OCI-LY1 (cell line): ENCODE measurements around the gene ADARB2.
"Not testable (repeated sequence)": the region's sequence is repeated elsewhere in the genome, so short reads cannot be mapped to it uniquely, and the experiment has no call there.

Experiments used
- H2AFZ ChIP-seq: fragments of 200-600 bp; sonication (generic), shearing (Covaris generic); 2 replicates; pipeline ENCODE4 v1.6.0; 2014; ENCODE audit warnings: antibody characterized with exemption, mild to moderate bottlenecking, low read length
- H3F3A ChIP-seq: fragments of 200-600 bp; sonication (generic), shearing (Covaris generic); 2 replicates; pipeline ENCODE4 v1.6.0; 2014; ENCODE audit warnings: mild to moderate bottlenecking, antibody characterized with exemption, low read length, moderate library complexity; ENCODE audit not compliant: insufficient read depth
- H3K27ac ChIP-seq: fragments of 200-600 bp; sonication (generic); 2 replicates; pipeline ENCODE4 v1.5.1; 2014; ENCODE audit warnings: low read length, mixed run types, mild to moderate bottlenecking, low read depth; ENCODE audit not compliant: poor library complexity, severe bottlenecking
- H3K27me3 ChIP-seq: fragments of 200-600 bp; sonication (generic); 2 replicates; pipeline ENCODE4 v1.6.0; 2014; ENCODE audit warnings: antibody characterized with exemption, mild to moderate bottlenecking, low read length, moderate library complexity; ENCODE audit not compliant: insufficient read depth
- H3K36me3 ChIP-seq: fragments of 200-600 bp; sonication (generic); 2 replicates; pipeline ENCODE4 v1.6.1; 2014; ENCODE audit warnings: mild to moderate bottlenecking, antibody characterized with exemption, low read length, moderate library complexity, mixed read lengths; ENCODE audit not compliant: insufficient read depth
- H3K4me1 ChIP-seq: fragments of 200-600 bp; sonication (generic); 2 replicates; pipeline ENCODE4 v1.5.1; 2014; ENCODE audit warnings: mild to moderate bottlenecking, low read length, moderate library complexity; ENCODE audit not compliant: insufficient read depth, severe bottlenecking
- H3K4me2 ChIP-seq: fragments of 200-600 bp; sonication (generic), shearing (Covaris generic); 2 replicates; pipeline ENCODE4 v1.6.1; 2014; ENCODE audit warnings: low read length
- H3K4me3 ChIP-seq: fragments of 200-600 bp; sonication (generic); 2 replicates; pipeline ENCODE4 v1.5.1; 2014; ENCODE audit warnings: low read length, low read depth, mild to moderate bottlenecking, mixed read lengths; ENCODE audit not compliant: poor library complexity, severe bottlenecking
- H3K79me2 ChIP-seq: fragments of 200-600 bp; shearing (Covaris generic); 2 replicates; pipeline ENCODE4 v1.6.1; 2016; ENCODE audit warnings: mixed run types, low read length, mixed read lengths; ENCODE audit not compliant: insufficient read depth
- H3K9ac ChIP-seq: fragments of 200-600 bp; sonication (generic), shearing (Covaris generic); 2 replicates; pipeline ENCODE4 v1.6.1; 2014; ENCODE audit warnings: mild to moderate bottlenecking, low read length, mixed read lengths
- H3K9me2 ChIP-seq: fragments of 200-600 bp; sonication (generic), shearing (Covaris generic); 2 replicates; pipeline ENCODE4 v1.6.1; 2014; ENCODE audit warnings: low read depth, mild to moderate bottlenecking, low read length, mixed read lengths
- H3K9me3 ChIP-seq: fragments of 200-600 bp; shearing (Covaris generic); 2 replicates; pipeline ENCODE4 v1.6.1; 2014; ENCODE audit warnings: low read length, mixed read lengths
- H4K20me1 ChIP-seq: fragments of 200-600 bp; sonication (generic), shearing (Covaris generic); 2 replicates; pipeline ENCODE4 v1.6.0; 2016; ENCODE audit warnings: mild to moderate bottlenecking, low read length; ENCODE audit not compliant: insufficient read depth
- EZH2 ChIP-seq: fragments of 200-600 bp; sonication (generic), shearing (Covaris generic); IDR thresholded peaks from 2 replicates; pipeline ENCODE4 v1.8.0; 2017; ENCODE audit warnings: borderline replicate concordance, mixed run types, mild to moderate bottlenecking, antibody characterized with exemption, low read length, moderate library complexity, mixed read lengths
- TF ChIP-seq, protein P1 (sequence below): fragments of 200-600 bp; sonication (generic), shearing (Covaris generic); IDR thresholded peaks from 2 replicates; pipeline ENCODE4 v1.5.1; 2017; ENCODE audit warnings: mild to moderate bottlenecking, antibody characterized with exemption, low read length, moderate library complexity, mixed read lengths

Gene ADARB2

DNA sequence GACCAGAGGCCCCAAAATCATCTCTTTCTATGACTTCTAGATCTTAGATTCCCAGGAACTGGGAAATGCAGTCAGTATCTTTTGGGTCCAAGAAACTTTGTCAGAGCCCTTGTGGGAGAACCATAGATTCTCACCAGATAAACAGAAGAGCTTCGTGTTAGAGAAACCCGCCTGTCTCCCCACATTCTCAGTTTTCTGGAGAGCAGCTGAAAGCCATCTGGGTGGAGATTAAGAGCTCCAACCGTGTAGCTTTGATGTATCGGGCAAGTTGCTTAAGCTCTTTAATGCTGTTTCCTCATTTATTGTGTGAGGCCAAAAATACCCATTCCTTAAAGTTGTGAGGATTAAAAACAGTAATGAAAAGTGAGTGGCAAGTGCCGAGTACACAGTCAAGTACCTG, 573.5 kb downstream of the ADARB2 start:
- no peaks in the 10 kb centered on the region for H4K20me1 ChIP-seq
- H3K9me3 ChIP-seq = no peaks in the 10 kb centered on the region
- no peak overlapping the region for H2AFZ ChIP-seq
- no peaks in the 10 kb centered on the region for H3K4me1 ChIP-seq
- H3F3A ChIP-seq = no peaks in the 10 kb centered on the region
- H3K79me2 ChIP-seq = no peaks in the 10 kb centered on the region
- H3K4me3 ChIP-seq = no peak overlapping the region
- no peaks in the 10 kb centered on the region for H3K36me3 ChIP-seq
- no peaks in the 10 kb centered on the region for H3K9me2 ChIP-seq
- H3K27me3 ChIP-seq = peaks cover 13% of the 10 kb centered on the region; the same call in 1 of the 2 replicates
- TF ChIP-seq, protein P1, sequence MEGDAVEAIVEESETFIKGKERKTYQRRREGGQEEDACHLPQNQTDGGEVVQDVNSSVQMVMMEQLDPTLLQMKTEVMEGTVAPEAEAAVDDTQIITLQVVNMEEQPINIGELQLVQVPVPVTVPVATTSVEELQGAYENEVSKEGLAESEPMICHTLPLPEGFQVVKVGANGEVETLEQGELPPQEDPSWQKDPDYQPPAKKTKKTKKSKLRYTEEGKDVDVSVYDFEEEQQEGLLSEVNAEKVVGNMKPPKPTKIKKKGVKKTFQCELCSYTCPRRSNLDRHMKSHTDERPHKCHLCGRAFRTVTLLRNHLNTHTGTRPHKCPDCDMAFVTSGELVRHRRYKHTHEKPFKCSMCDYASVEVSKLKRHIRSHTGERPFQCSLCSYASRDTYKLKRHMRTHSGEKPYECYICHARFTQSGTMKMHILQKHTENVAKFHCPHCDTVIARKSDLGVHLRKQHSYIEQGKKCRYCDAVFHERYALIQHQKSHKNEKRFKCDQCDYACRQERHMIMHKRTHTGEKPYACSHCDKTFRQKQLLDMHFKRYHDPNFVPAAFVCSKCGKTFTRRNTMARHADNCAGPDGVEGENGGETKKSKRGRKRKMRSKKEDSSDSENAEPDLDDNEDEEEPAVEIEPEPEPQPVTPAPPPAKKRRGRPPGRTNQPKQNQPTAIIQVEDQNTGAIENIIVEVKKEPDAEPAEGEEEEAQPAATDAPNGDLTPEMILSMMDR = no peak
- TF ChIP-seq EZH2 = no peak
- H3K4me2 ChIP-seq = no peak overlapping the region
- H3K27ac ChIP-seq = no peak overlapping the region
- no peak overlapping the region for H3K9ac ChIP-seq

DNA sequence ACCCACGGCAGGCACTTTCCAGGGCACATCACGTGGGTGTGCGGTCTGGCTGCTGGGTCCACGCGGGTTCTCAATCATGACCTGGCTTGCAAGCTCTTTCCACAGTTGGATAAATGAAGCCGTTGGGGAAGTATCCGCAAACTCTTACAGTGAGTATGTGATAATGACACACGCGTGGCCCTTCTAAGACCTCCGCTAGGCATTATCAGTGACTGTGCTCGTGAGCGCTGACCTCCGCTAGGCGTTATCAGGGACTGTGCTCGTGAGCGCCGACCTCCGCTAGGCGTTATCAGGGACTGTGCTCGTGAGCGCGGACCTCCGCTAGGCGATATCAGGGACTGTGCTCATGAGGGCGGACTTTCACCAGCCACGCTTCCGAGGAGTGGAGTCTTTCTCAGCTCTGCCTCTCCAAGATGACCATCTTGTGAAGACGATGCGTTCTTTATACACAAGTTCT, 574.1 kb downstream of the ADARB2 start:
- Histone ChIP-seq H3K9me3 (no peaks in the 10 kb centered on the region), H3K79me2 (no peaks in the 10 kb centered on the region), H4K20me1 (no peaks in the 10 kb centered on the region), H3K36me3 (no peaks in the 10 kb centered on the region), H3K9me2 (no peaks in the 10 kb centered on the region), H3K4me1 (no peaks in the 10 kb centered on the region), H3K27me3 (peaks cover 13% of the 10 kb centered on the region; the same call in 1 of the 2 replicates), H2AFZ (no peak overlapping the region), H3F3A (no peaks in the 10 kb centered on the region), H3K9ac (no peak overlapping the region), H3K4me3 (no peak overlapping the region), H3K27ac (no peak overlapping the region), H3K4me2 (no peak overlapping the region)
- no peak for TF ChIP-seq EZH2
- TF ChIP-seq, protein P1 = no peak

- H3K9me3 ChIP-seq = no peaks in the 10 kb centered on the region
- H3K27ac ChIP-seq = no peak overlapping the region
- H3K4me1 ChIP-seq = no peaks in the 10 kb centered on the region
- no peak overlapping the region for H3K4me3 ChIP-seq
- no peaks in the 10 kb centered on the region for H3F3A ChIP-seq
- H4K20me1 ChIP-seq = no peaks in the 10 kb centered on the region
- H3K4me2 ChIP-seq = no peak overlapping the region
- H2AFZ ChIP-seq = no peak overlapping the region
- TF ChIP-seq, protein P1 = no peak
- no peak for TF ChIP-seq EZH2
- peaks cover 13% of the 10 kb centered on the region; the same call in 1 of the 2 replicates for H3K27me3 ChIP-seq
- no peaks in the 10 kb centered on the region for H3K9me2 ChIP-seq
- H3K9ac ChIP-seq = no peak overlapping the region
- no peaks in the 10 kb centered on the region for H3K36me3 ChIP-seq
- H3K79me2 ChIP-seq = no peaks in the 10 kb centered on the region
These were observed 574.7 kb downstream of the ADARB2 start for GRCh38 chr10:1162481-1163203.

GRCh38 chr10:1161315-1161673, 576.0 kb downstream of the ADARB2 start:
- not testable (repeated sequence) for H2AFZ ChIP-seq, H3K9me2 ChIP-seq, H3K4me3 ChIP-seq, H3K36me3 ChIP-seq, H3K79me2 ChIP-seq, H3K4me1 ChIP-seq, H4K20me1 ChIP-seq, H3K9me3 ChIP-seq, H3K9ac ChIP-seq, H3K27ac ChIP-seq, H3K4me2 ChIP-seq, H3F3A ChIP-seq
- H3K27me3 ChIP-seq = peaks cover 13% of the 10 kb centered on the region; the same call in 1 of the 2 replicates
